HEK293T (cell line): ENCODE results near the gene HES4.

ENCODE experiments used
- CTCF ChIA-PET: fragments of 350-600 bp; formaldehyde crosslinking; extraction: SDS; loops from one replicate; lab custom pipeline; 2021; ENCODE audit warnings: antibody characterized with exemption, inconsistent platforms; lab: Yijun Ruan, JAX
- POLR2A ChIA-PET: fragments of 350-600 bp; formaldehyde crosslinking; extraction: SDS; loops from one replicate; lab custom pipeline; 2020; ENCODE audit warnings: antibody characterized with exemption, inconsistent platforms; lab: Yijun Ruan, JAX
- DNase-seq: peaks from one replicate; pipeline ENCODE4 v3.0.0; 2012; ENCODE audit warnings: mixed read lengths; ENCODE audit errors: extremely low spot score
- ARNT ChIP-seq: fragments of 450-650 bp; IDR thresholded peaks from 2 replicates; pipeline ENCODE4 v1.6.1; 2017; ENCODE audit warnings: mild to moderate bottlenecking
- BHLHE40 ChIP-seq: fragments of 450-650 bp; IDR thresholded peaks from 2 replicates; pipeline ENCODE4 v1.6.1; 2016; ENCODE audit warnings: mild to moderate bottlenecking, moderate library complexity, borderline replicate concordance
- CTBP1 ChIP-seq: fragments of 450-650 bp; IDR thresholded peaks from 2 replicates; pipeline ENCODE4 v1.6.1; 2016; ENCODE audit warnings: borderline replicate concordance
- ELF4 ChIP-seq: fragments of 450-650 bp; IDR thresholded peaks from 2 replicates; pipeline ENCODE4 v1.6.1; 2017; ENCODE audit warnings: antibody characterized with exemption
- FOXA1 ChIP-seq: fragments of 450-650 bp; IDR thresholded peaks from 2 replicates; pipeline ENCODE4 v1.6.1; 2016; ENCODE audit warnings: mild to moderate bottlenecking
- FOXK2 ChIP-seq: fragments of 450-650 bp; IDR thresholded peaks from 2 replicates; pipeline ENCODE4 v1.6.1; 2016; ENCODE audit warnings: mild to moderate bottlenecking
- FOXM1 ChIP-seq: fragments of 450-650 bp; IDR thresholded peaks from 2 replicates; pipeline ENCODE4 v1.6.1; 2017; ENCODE audit warnings: mild to moderate bottlenecking, borderline replicate concordance
- HDGF ChIP-seq: fragments of 450-650 bp; IDR thresholded peaks from 2 replicates; pipeline ENCODE4 v1.6.1; 2017; ENCODE audit warnings: antibody characterized with exemption, borderline replicate concordance
- L3MBTL2 ChIP-seq: fragments of 450-650 bp; conservative IDR thresholded peaks from 2 replicates; pipeline ENCODE4 v1.6.1; 2016; ENCODE audit warnings: mild to moderate bottlenecking
- LEF1 ChIP-seq: fragments of 450-650 bp; IDR thresholded peaks from 2 replicates; pipeline ENCODE4 v1.6.1; 2017; ENCODE audit warnings: mild to moderate bottlenecking, borderline replicate concordance
- NFRKB ChIP-seq: fragments of 450-650 bp; IDR thresholded peaks from 2 replicates; pipeline ENCODE4 v1.6.1; 2016; ENCODE audit warnings: mild to moderate bottlenecking, moderate library complexity
- SP1 ChIP-seq: fragments of 450-650 bp; IDR thresholded peaks from 2 replicates; pipeline ENCODE4 v1.6.1; 2017
- SUZ12 ChIP-seq: fragments of 450-650 bp; IDR thresholded peaks from 2 replicates; pipeline ENCODE4 v1.6.1; 2016; ENCODE audit warnings: mild to moderate bottlenecking
- TARDBP ChIP-seq: fragments of 450-650 bp; IDR thresholded peaks from 2 replicates; pipeline ENCODE4 v1.6.1; 2016
- ZNF384 ChIP-seq: fragments of 450-650 bp; IDR thresholded peaks from 2 replicates; pipeline ENCODE4 v1.6.1; 2016
- TF ChIP-seq, protein P1 (sequence below): fragments of 450-650 bp; IDR thresholded peaks from 2 replicates; pipeline ENCODE4 v1.6.1; 2016

Gene HES4

DNA sequence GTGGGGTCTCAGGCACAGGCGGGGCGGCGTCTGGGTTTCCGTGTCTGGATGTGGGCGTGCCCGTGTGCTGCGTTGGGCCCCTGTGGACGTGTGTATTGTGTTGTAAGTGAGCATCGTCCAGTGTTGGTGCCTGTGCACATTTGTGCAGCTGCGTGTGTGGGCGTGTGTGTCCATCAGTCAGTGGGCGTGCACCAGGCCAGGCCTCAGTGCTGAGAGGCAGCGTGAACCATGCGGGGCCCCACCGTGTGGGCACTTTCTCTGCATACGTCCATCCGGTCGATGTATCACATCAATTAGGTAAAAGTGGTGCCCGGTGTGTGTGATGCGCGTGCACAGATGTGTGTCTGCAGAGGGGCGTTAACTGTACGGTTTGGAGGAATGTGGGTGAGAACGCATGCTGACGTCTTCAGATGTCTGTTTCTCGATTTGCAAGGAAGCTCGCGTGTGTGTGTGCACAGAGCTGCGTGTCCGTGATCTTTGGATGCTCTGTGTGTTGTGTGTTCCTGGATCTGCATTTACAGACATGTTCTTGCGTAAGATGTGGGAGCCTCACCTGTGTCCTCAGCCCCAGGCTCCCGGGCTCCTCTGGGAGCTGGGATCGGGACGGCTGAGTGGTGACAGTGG, 44.7 kb upstream of the HES4 start:
- POLR2A ChIA-PET, result no interaction called here
- DNase-seq, result no peak
- CTCF ChIA-PET, result no interaction called here
- no peak for TF ChIP-seq SUZ12
- no peak for TF ChIP-seq LEF1
- TF ChIP-seq ELF4, result no peak

DNA sequence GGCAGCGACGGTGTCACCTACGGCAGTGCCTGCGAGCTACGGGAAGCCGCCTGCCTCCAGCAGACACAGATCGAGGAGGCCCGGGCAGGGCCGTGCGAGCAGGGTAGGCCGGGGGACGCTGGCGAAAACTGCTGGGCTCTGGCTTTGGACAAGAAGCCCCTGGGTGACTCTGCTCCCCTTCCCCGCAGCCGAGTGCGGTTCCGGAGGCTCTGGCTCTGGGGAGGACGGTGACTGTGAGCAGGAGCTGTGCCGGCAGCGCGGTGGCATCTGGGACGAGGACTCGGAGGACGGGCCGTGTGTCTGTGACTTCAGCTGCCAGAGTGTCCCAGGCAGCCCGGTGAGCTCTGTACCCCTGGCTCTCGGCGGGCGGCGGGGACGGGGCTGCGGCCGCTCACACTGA, 44.0 kb upstream of the HES4 start:
- POLR2A ChIA-PET, result no interaction called here
- CTCF ChIA-PET, result no interaction called here
- no peak for DNase-seq
- TF ChIP-seq ZNF384 (no peak), L3MBTL2 (no peak), NFRKB (no peak), HDGF (no peak), FOXK2 (no peak), FOXM1 (no peak), ELF4 (no peak), ARNT (no peak), CTBP1 (no peak), FOXA1 (no peak), BHLHE40 (no peak), SUZ12 (no peak), LEF1 (no peak), TARDBP (no peak), SP1 (no peak)
- TF ChIP-seq, protein P1, sequence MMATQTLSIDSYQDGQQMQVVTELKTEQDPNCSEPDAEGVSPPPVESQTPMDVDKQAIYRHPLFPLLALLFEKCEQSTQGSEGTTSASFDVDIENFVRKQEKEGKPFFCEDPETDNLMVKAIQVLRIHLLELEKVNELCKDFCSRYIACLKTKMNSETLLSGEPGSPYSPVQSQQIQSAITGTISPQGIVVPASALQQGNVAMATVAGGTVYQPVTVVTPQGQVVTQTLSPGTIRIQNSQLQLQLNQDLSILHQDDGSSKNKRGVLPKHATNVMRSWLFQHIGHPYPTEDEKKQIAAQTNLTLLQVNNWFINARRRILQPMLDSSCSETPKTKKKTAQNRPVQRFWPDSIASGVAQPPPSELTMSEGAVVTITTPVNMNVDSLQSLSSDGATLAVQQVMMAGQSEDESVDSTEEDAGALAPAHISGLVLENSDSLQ, result no peak

DNA sequence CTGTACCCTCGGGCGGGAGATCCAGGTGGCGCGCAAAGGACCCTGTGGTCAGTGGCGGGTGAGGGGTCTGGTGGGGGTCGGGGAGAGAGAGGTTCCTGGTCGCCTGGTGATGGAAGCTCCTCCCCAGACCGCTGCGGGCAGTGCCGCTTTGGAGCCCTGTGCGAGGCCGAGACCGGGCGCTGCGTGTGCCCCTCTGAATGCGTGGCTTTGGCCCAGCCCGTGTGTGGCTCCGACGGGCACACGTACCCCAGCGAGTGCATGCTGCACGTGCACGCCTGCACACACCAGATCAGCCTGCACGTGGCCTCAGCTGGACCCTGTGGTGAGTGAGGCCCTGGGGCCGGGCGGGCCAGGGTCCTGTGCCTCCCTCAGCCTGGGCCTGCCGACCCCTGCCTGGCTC, 43.5 kb upstream of the HES4 start:
- TF ChIP-seq HDGF (no peak), BHLHE40 (no peak), SP1 (no peak), ELF4 (no peak), FOXM1 (no peak), ZNF384 (no peak), L3MBTL2 (no peak), LEF1 (no peak), TARDBP (no peak)
- DNase-seq, result no peak
- POLR2A ChIA-PET, result no interaction called here
- CTCF ChIA-PET, result no interaction called here

DNA sequence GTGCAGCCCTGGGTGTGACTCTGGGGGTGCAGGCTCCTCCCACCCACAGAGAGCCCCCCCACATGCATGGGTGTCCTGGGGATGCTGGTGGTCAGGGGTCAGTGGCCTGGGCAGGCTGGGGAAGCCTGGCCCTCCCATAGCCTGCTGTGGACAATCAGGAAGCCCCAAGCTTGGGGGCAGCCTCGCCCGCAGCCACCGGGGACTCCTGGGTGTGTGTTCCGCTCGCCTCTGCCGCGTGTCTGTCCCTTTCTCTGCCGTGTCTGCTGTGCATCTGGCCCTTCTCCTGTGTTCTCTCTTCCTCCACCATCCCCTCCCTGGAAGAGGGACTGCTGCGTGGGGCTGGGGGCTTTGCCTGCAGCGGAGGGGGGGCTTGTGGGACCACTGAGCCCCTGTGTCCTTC, 42.9 kb upstream of the HES4 start:
- ChIA-PET POLR2A (no interaction called here), CTCF (no interaction called here)
- no peak for DNase-seq
- no peak for TF ChIP-seq FOXM1
- TF ChIP-seq ZNF384, result no peak
- TF ChIP-seq FOXA1, result no peak
- no peak for TF ChIP-seq ELF4
- TF ChIP-seq SUZ12, result no peak
- TF ChIP-seq TARDBP, result no peak
- TF ChIP-seq SP1, result no peak
- no peak for TF ChIP-seq CTBP1
- TF ChIP-seq, protein P1, result no peak
- no peak for TF ChIP-seq BHLHE40
- TF ChIP-seq ARNT, result no peak
- TF ChIP-seq LEF1, result no peak
- no peak for TF ChIP-seq FOXK2

DNA sequence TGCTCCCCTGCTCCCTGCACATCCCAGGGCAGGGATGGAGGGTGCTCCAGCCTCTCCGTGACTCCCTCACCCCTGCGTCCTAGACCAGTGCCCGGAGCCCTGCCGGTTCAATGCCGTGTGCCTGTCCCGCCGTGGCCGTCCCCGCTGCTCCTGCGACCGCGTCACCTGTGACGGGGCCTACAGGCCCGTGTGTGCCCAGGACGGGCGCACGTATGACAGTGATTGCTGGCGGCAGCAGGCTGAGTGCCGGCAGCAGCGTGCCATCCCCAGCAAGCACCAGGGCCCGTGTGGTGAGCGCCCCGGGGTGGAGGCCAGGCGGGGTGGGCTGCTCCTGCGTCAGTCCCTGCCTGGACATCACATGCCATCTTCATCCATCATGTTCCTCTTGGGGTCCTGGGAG, 42.0 kb upstream of the HES4 start:
- no peak for DNase-seq
- POLR2A ChIA-PET, result no interaction called here
- TF ChIP-seq BHLHE40 (no peak), SUZ12 (no peak), L3MBTL2 (no peak), FOXA1 (no peak), ARNT (no peak), TARDBP (no peak), SP1 (no peak), ZNF384 (no peak), CTBP1 (no peak), HDGF (no peak), LEF1 (no peak), FOXK2 (no peak), NFRKB (no peak), FOXM1 (no peak), ELF4 (no peak)
- TF ChIP-seq, protein P1, result no peak
- CTCF ChIA-PET, result no interaction called here

DNA sequence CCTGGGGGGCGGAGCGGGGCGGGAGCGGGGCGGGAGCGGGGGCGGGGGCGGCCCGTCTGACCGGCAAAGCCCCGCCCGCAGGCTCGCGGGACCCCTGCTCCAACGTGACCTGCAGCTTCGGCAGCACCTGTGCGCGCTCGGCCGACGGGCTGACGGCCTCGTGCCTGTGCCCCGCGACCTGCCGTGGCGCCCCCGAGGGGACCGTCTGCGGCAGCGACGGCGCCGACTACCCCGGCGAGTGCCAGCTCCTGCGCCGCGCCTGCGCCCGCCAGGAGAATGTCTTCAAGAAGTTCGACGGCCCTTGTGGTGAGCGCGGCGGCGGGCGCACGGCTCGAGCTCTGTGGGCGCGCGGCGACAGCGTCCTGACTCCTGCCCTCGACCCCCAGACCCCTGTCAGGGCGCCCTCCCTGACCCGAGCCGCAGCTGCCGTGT, 41.2 kb upstream of the HES4 start:
- no peak for DNase-seq
- no peak for TF ChIP-seq ELF4
- TF ChIP-seq BHLHE40, result no peak
- TF ChIP-seq, protein P1, result no peak
- TF ChIP-seq SP1, result no peak
- POLR2A ChIA-PET, result no interaction called here
- CTCF ChIA-PET, result no interaction called here
